BE2C (cell line): Measurements from ENCODE around the gene ECT2L.
A peak's percentile ranks its signal among the peaks of the same experiment; 100 is the strongest.

Experiments used
- DNase-seq: peaks from one replicate; pipeline ENCODE4 v3.0.0-alpha.2; 2020
- H3K27me3 ChIP-seq: fragments of 250-450 bp; sonication (Bioruptor Pico); 2 replicates; pipeline ENCODE4 v1.5.1; 2020; ENCODE audit warnings: mild to moderate bottlenecking
- H3K36me3 ChIP-seq: fragments of 250-450 bp; sonication (Bioruptor Pico); 2 replicates; pipeline ENCODE4 v1.5.1; 2020; ENCODE audit warnings: mild to moderate bottlenecking
- H3K4me1 ChIP-seq: fragments of 250-450 bp; sonication (Bioruptor Pico); 2 replicates; pipeline ENCODE4 v1.5.1; 2020
- H3K4me3 ChIP-seq: 2 replicates; pipeline ENCODE4 v1.5.1; 2011; ENCODE audit warnings: low read depth, low read length
- H3K9me3 ChIP-seq: fragments of 250-450 bp; sonication (Bioruptor Pico); 2 replicates; pipeline ENCODE4 v1.5.1; 2020
- CTCF ChIP-seq: IDR thresholded peaks from 2 replicates; pipeline ENCODE4 v1.5.1; 2012; ENCODE audit warnings: mild to moderate bottlenecking, low read depth, low read length

ECT2L gene

GRCh38 chr6:138814179-138814834 is 18.4 kb downstream of the ECT2L start:
- no peaks in the 10 kb centered on the region for H3K4me1 ChIP-seq
- no peak overlapping the region for H3K4me3 ChIP-seq
- no peak for TF ChIP-seq CTCF
- no peaks in the 10 kb centered on the region for H3K27me3 ChIP-seq
- no peak for DNase-seq
- H3K9me3 ChIP-seq = no peaks in the 10 kb centered on the region
- H3K36me3 ChIP-seq = no peaks in the 10 kb centered on the region

- no peak for DNase-seq
- no peaks in the 10 kb centered on the region for H3K4me1 ChIP-seq
- no peak for TF ChIP-seq CTCF
- H3K4me3 ChIP-seq = no peak overlapping the region
- no peaks in the 10 kb centered on the region for H3K27me3 ChIP-seq
- no peaks in the 10 kb centered on the region for H3K9me3 ChIP-seq
- no peaks in the 10 kb centered on the region for H3K36me3 ChIP-seq
Observed at GRCh38 chr6:138815221-138815620, 19.3 kb downstream of the ECT2L start.

GRCh38 chr6:138815797-138816528 is 20.1 kb downstream of the ECT2L start:
- no peak for DNase-seq
- peak; percentile 73 for TF ChIP-seq CTCF

GRCh38 chr6:138817799-138818198 is 21.9 kb downstream of the ECT2L start:
- DNase-seq = no peak
- Histone ChIP-seq H3K27me3 (no peaks in the 10 kb centered on the region), H3K4me1 (no peaks in the 10 kb centered on the region), H3K9me3 (no peaks in the 10 kb centered on the region), H3K36me3 (no peaks in the 10 kb centered on the region), H3K4me3 (no peak overlapping the region)
- TF ChIP-seq CTCF = no peak

More at GRCh38 chr6:138815797-138816528, 20.1 kb downstream of the ECT2L start:
- no peak overlapping the region for H3K4me3 ChIP-seq
- H3K9me3 ChIP-seq = no peaks in the 10 kb centered on the region
- no peaks in the 10 kb centered on the region for H3K36me3 ChIP-seq
- H3K4me1 ChIP-seq = no peaks in the 10 kb centered on the region
- no peaks in the 10 kb centered on the region for H3K27me3 ChIP-seq

- H3K9me3 ChIP-seq = no peaks in the 10 kb centered on the region
- H3K36me3 ChIP-seq = no peaks in the 10 kb centered on the region
- no peak for TF ChIP-seq CTCF
- no peaks in the 10 kb centered on the region for H3K27me3 ChIP-seq
- no peak for DNase-seq
- no peak overlapping the region for H3K4me3 ChIP-seq
- no peaks in the 10 kb centered on the region for H3K4me1 ChIP-seq
Observed at GRCh38 chr6:138818496-138819194, 22.8 kb downstream of the ECT2L start.

- Histone ChIP-seq H3K9me3 (no peaks in the 10 kb centered on the region), H3K27me3 (no peaks in the 10 kb centered on the region), H3K36me3 (no peaks in the 10 kb centered on the region), H3K4me1 (no peaks in the 10 kb centered on the region), H3K4me3 (no peak overlapping the region)
- TF ChIP-seq CTCF = no peak
- DNase-seq = no peak
Observed at GRCh38 chr6:138821519-138821918, 25.6 kb downstream of the ECT2L start.
